SK-N-SH (cell line): ENCODE results near the gene CCDC172. TPM values are rescaled to one million over a fixed set of nuclear protein-coding genes. Genes with fewer than 3 reads are reported as not detected.

Source experiments
- CTCF ChIA-PET: fragments of 300-600, 350-600 bp; formaldehyde crosslinking; extraction: SDS; loops from one replicate; lab custom pipeline; 2021; lab: Yijun Ruan, JAX
- POLR2A ChIA-PET: fragments of 350-600 bp; sonication (Branson Sonifier 250); formaldehyde crosslinking; extraction: SDS; loops from one replicate; lab custom pipeline; 2020; ENCODE audit warnings: antibody characterized with exemption, inconsistent platforms; lab: Yijun Ruan, JAX
- DNase-seq: peaks from one replicate; pipeline ENCODE4 v3.0.0; 2012
- H2AFZ ChIP-seq: fragments of 200-600 bp; sonication (generic); 2 replicates; pipeline ENCODE4 v1.8.1; 2016; ENCODE audit warnings: antibody characterized with exemption, mild to moderate bottlenecking, low read depth
- H3F3A ChIP-seq: fragments of 200-600 bp; sonication (generic); replicated peaks from 2 replicates; pipeline ENCODE3; 2016; ENCODE audit warnings: antibody characterized with exemption, mild to moderate bottlenecking; ENCODE audit not compliant: insufficient read depth
- H3K27ac ChIP-seq, 2 experiments: fragments of 200-500 bp in 1 of 2; fragments of 200-600 bp in 1 of 2; sonication (Bioruptor generic) in 1 of 2; sonication (generic), shearing (Covaris generic) in 1 of 2; 2 replicates each; pipeline versions ENCODE4 v1.5.1 to v1.6.1; 2014 to 2016; ENCODE audit warnings: low read depth in 2 of 2, inconsistent platforms in 1 of 2, low read length in 1 of 2, mild to moderate bottlenecking in 1 of 2, mixed read lengths in 1 of 2
- H3K27me3 ChIP-seq: fragments of 200-600 bp; sonication (generic), shearing (Covaris generic); 2 replicates; pipeline ENCODE4 v1.6.1; 2016; ENCODE audit warnings: mixed run types; ENCODE audit not compliant: insufficient read depth
- H3K36me3 ChIP-seq, 2 experiments: fragments of 200-500 bp in 1 of 2; fragments of 200-600 bp in 1 of 2; sonication (Bioruptor generic) in 1 of 2; sonication (generic) in 1 of 2; replicated peaks in 1 of 2; 2 replicates each; pipeline versions ENCODE3 to v1.5.1; 2014 to 2016; ENCODE audit warnings: low read length in 1 of 2, mild to moderate bottlenecking in 1 of 2; ENCODE audit not compliant: insufficient read depth in 2 of 2, control insufficient read depth in 1 of 2
- H3K4me1 ChIP-seq, 2 experiments: fragments of 200-500 bp in 1 of 2; fragments of 200-600 bp in 1 of 2; sonication (Bioruptor generic) in 1 of 2; sonication (generic), shearing (Covaris generic) in 1 of 2; 2 replicates each; pipeline versions ENCODE4 v1.5.1 to v1.6.1; 2014 to 2016; ENCODE audit warnings: low read depth in 1 of 2, low read length in 1 of 2, mixed run types in 1 of 2; ENCODE audit not compliant: insufficient read depth in 2 of 2, control insufficient read depth in 1 of 2
- H3K4me2 ChIP-seq: fragments of 200-600 bp; sonication (generic), shearing (Covaris generic); 2 replicates; pipeline ENCODE4 v1.6.1; 2017; ENCODE audit warnings: mixed run types
- H3K4me3 ChIP-seq, 2 experiments: fragments of 200-500 bp in 1 of 2; fragments of 200-600 bp in 1 of 2; sonication (Bioruptor generic) in 1 of 2; sonication (generic), shearing (Covaris generic) in 1 of 2; 2 replicates each; pipeline versions ENCODE4 v1.5.1 to v1.8.1; 2014 to 2016; ENCODE audit warnings: low read depth in 2 of 2, inconsistent platforms in 1 of 2, low read length in 1 of 2, mild to moderate bottlenecking in 1 of 2, mixed read lengths in 1 of 2, moderate library complexity in 1 of 2
- H3K79me2 ChIP-seq: fragments of 200-600 bp; sonication (generic); 2 replicates; pipeline ENCODE4 v1.8.1; 2017; ENCODE audit warnings: mild to moderate bottlenecking; ENCODE audit not compliant: insufficient read depth
- H3K9ac ChIP-seq: fragments of 200-600 bp; sonication (generic); 2 replicates; pipeline ENCODE4 v1.6.1; 2017; ENCODE audit warnings: mixed run types
- H3K9me2 ChIP-seq: fragments of 200-600 bp; sonication (generic); 2 replicates; pipeline ENCODE4 v1.6.1; 2017; ENCODE audit warnings: mixed run types
- H3K9me3 ChIP-seq: fragments of 200-600 bp; sonication (generic); 2 replicates; pipeline ENCODE4 v1.6.1; 2017; ENCODE audit warnings: mixed run types, mild to moderate bottlenecking, moderate library complexity
- H4K20me1 ChIP-seq: fragments of 200-600 bp; sonication (generic); 2 replicates; pipeline ENCODE4 v1.6.1; 2017; ENCODE audit warnings: mild to moderate bottlenecking, mixed run types; ENCODE audit not compliant: insufficient read depth
- CHD2 ChIP-seq: fragments of 150-350 bp; IDR thresholded peaks from 2 replicates; pipeline ENCODE4 v1.6.1; 2018; ENCODE audit warnings: low read length; ENCODE audit not compliant: partially characterized antibody
- ELF1 ChIP-seq: IDR thresholded peaks from 2 replicates; pipeline ENCODE4 v1.4.0; 2012
- EP300 ChIP-seq, 2 experiments: IDR thresholded peaks; 2 replicates each; pipeline versions ENCODE4 v1.4.0 to v1.6.1; 2012; ENCODE audit warnings: borderline replicate concordance in 1 of 2, low read depth in 1 of 2, low read length in 1 of 2
- EZH2phosphoT487 ChIP-seq: fragments of 200-600 bp; sonication (generic); IDR thresholded peaks from 2 replicates; pipeline ENCODE4 v1.6.1; 2017; ENCODE audit warnings: low read depth, mixed run types, mild to moderate bottlenecking, antibody characterized with exemption, moderate library complexity, borderline replicate concordance
- FOXM1 ChIP-seq: IDR thresholded peaks from 2 replicates; pipeline ENCODE4 v1.4.0; 2012; ENCODE audit warnings: low read depth, mild to moderate bottlenecking
- GATA2 ChIP-seq: sonication (generic); formaldehyde crosslinking; IDR thresholded peaks from 2 replicates; pipeline ENCODE4 v1.5.0; 2020; ENCODE audit warnings: mild to moderate bottlenecking, missing genetic modification reagents
- MEF2A ChIP-seq: IDR thresholded peaks from 2 replicates; pipeline ENCODE4 v1.4.0; 2012; ENCODE audit warnings: low read depth, borderline replicate concordance
- NRF1 ChIP-seq: IDR thresholded peaks from 2 replicates; pipeline ENCODE4 v1.6.1; 2012; ENCODE audit warnings: low read depth, mild to moderate bottlenecking, low read length
- RXRA ChIP-seq: IDR thresholded peaks from 2 replicates; pipeline ENCODE4 v1.4.0; 2012; ENCODE audit warnings: low read depth, mild to moderate bottlenecking, borderline replicate concordance
- SIN3A ChIP-seq: IDR thresholded peaks from 2 replicates; pipeline ENCODE4 v1.6.1; 2012; ENCODE audit warnings: low read depth, mild to moderate bottlenecking, low read length, moderate library complexity, borderline replicate concordance
- TAF1 ChIP-seq: IDR thresholded peaks from 2 replicates; pipeline ENCODE4 v1.6.1; 2012; ENCODE audit warnings: low read depth, mild to moderate bottlenecking, low read length, moderate library complexity, borderline replicate concordance
- TCF12 ChIP-seq: IDR thresholded peaks from 2 replicates; pipeline ENCODE4 v1.4.0; 2012
- WGBS: methylation state at CpG from one replicate; pipeline ENCODE4 v1.1.6; 2017; ENCODE audit warnings: low lambda C conversion rate; 5-methylcytosine and 5-hydroxymethylcytosine counted together
- polyA plus RNA-seq, 3 experiments: library from polyadenylated mRNA; depleted of rRNA; stranded (reverse); fragments of >200 nt; gene quantifications; 2 replicates each; pipeline ENCODE4 v1.2.3, GENCODE V29; 2012
- TF ChIP-seq, protein P1 (sequence below): fragments of 150-350 bp; IDR thresholded peaks from 2 replicates; pipeline ENCODE4 v1.6.1; 2016; ENCODE audit warnings: mild to moderate bottlenecking, low read depth, low read length
- TF ChIP-seq, protein P2 (sequence below): fragments of 200-600 bp; sonication (generic); IDR thresholded peaks from 2 replicates; pipeline ENCODE4 v1.6.1; 2017; ENCODE audit warnings: antibody characterized with exemption, mild to moderate bottlenecking, moderate library complexity
- TF ChIP-seq, protein P3 (sequence below): IDR thresholded peaks from 2 replicates; pipeline ENCODE4 v1.4.0; 2012; ENCODE audit warnings: low read depth
- TF ChIP-seq, protein P4 (sequence below): IDR thresholded peaks from 2 replicates; pipeline ENCODE4 v1.4.0; 2012; ENCODE audit warnings: low read depth, borderline replicate concordance
- TF ChIP-seq, protein P5 (sequence below): IDR thresholded peaks from 2 replicates; pipeline ENCODE4; 2012

CCDC172 gene
- polyA plus RNA-seq, 1 of the 3 experiments (the other 2 are of a cell fraction): not detected

DNA sequence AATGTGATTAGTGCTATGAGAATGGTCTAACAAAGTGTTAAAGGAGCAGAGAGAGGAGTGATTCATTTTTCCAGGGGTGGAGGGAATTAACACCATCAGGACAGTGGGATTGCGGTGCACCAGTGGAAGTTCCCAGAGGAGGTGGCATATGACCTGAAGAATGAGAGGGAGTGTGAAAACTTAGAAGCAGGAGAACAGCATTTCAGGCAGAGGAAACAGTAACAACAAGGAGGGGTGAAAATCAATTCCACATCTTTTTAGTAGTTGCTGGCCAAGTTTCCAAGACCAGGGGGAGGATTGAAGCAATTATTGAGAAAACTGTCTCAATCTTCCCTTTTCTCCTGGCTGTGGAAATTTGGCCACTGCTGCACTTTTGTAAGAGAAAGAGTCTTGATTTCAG, 23.7 kb upstream of the CCDC172 start:
- H3K9me2 ChIP-seq: no peaks in the 10 kb centered on the region
- H3K27me3 ChIP-seq: no peaks in the 10 kb centered on the region
- CTCF ChIA-PET: interaction anchor here (1.2 to 3.7 kb wide), 3 partner anchors 12 to 13 kb away, joined by 5 to 27 read pairs (median 11); no protein-coding TSS in a partner anchor
- H3K36me3 ChIP-seq: no peaks in the 10 kb centered on the region
- H3K9me3 ChIP-seq: no peaks in the 10 kb centered on the region
- H3K4me3 ChIP-seq: no peak overlapping the region
- H3F3A ChIP-seq: no peaks in the 10 kb centered on the region
- H3K4me2 ChIP-seq: no peak overlapping the region
- H4K20me1 ChIP-seq: no peaks in the 10 kb centered on the region
- no peak overlapping the region for H3K9ac ChIP-seq
- H3K79me2 ChIP-seq: no peaks in the 10 kb centered on the region
- TF ChIP-seq ELF1 (no peak), EP300 (IDR thresholded peaks at IDR 0.05; ENCODE audit: borderline replicate concordance in 1 of 2, low read depth in 1 of 2, low read length in 1 of 2) (no peak), SIN3A (no peak), MEF2A (no peak)
- TF ChIP-seq, protein P1, sequence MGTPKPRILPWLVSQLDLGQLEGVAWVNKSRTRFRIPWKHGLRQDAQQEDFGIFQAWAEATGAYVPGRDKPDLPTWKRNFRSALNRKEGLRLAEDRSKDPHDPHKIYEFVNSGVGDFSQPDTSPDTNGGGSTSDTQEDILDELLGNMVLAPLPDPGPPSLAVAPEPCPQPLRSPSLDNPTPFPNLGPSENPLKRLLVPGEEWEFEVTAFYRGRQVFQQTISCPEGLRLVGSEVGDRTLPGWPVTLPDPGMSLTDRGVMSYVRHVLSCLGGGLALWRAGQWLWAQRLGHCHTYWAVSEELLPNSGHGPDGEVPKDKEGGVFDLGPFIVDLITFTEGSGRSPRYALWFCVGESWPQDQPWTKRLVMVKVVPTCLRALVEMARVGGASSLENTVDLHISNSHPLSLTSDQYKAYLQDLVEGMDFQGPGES: no peak
- 38% methylated on average over 1 of the region's 1 CpG for WGBS
- POLR2A ChIA-PET: no interaction called here
- H2AFZ ChIP-seq: no peak overlapping the region
- no peak for DNase-seq
- no peaks in the 10 kb centered on the region for H3K4me1 ChIP-seq
- no peak overlapping the region for H3K27ac ChIP-seq

DNA sequence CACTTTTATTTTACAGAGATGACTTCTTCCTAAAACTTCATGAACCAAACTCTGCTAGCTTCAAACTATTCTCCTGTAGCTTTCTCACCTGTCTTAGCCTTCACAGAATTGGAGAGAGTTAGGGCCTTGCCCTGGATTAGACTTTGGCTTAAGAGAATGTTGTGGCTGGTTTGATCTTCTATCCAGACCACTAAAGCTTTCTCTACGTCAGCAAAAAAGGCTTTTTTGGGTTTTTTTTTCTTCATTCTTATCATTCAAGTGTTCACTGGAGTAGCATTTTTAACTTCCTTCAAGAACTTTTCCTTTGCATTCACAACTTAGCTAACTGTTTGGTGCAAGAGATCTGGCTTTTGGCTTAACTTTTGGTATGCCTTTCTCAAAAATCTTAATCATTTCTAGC, 19.3 kb upstream of the CCDC172 start:
- TF ChIP-seq CHD2 (no peak), ELF1 (no peak), FOXM1 (no peak), TCF12 (no peak), NRF1 (no peak), EZH2phosphoT487 (no peak), RXRA (no peak), TAF1 (no peak), GATA2 (CRISPR knock-in tag) (no peak)
- TF ChIP-seq, protein P2, sequence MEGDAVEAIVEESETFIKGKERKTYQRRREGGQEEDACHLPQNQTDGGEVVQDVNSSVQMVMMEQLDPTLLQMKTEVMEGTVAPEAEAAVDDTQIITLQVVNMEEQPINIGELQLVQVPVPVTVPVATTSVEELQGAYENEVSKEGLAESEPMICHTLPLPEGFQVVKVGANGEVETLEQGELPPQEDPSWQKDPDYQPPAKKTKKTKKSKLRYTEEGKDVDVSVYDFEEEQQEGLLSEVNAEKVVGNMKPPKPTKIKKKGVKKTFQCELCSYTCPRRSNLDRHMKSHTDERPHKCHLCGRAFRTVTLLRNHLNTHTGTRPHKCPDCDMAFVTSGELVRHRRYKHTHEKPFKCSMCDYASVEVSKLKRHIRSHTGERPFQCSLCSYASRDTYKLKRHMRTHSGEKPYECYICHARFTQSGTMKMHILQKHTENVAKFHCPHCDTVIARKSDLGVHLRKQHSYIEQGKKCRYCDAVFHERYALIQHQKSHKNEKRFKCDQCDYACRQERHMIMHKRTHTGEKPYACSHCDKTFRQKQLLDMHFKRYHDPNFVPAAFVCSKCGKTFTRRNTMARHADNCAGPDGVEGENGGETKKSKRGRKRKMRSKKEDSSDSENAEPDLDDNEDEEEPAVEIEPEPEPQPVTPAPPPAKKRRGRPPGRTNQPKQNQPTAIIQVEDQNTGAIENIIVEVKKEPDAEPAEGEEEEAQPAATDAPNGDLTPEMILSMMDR: no peak
- TF ChIP-seq, protein P3, sequence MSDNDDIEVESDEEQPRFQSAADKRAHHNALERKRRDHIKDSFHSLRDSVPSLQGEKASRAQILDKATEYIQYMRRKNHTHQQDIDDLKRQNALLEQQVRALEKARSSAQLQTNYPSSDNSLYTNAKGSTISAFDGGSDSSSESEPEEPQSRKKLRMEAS: no peak
- TF ChIP-seq, protein P1: no peak
- TF ChIP-seq, protein P4, sequence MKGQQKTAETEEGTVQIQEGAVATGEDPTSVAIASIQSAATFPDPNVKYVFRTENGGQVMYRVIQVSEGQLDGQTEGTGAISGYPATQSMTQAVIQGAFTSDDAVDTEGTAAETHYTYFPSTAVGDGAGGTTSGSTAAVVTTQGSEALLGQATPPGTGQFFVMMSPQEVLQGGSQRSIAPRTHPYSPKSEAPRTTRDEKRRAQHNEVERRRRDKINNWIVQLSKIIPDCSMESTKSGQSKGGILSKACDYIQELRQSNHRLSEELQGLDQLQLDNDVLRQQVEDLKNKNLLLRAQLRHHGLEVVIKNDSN: no peak
- TF ChIP-seq, protein P5, sequence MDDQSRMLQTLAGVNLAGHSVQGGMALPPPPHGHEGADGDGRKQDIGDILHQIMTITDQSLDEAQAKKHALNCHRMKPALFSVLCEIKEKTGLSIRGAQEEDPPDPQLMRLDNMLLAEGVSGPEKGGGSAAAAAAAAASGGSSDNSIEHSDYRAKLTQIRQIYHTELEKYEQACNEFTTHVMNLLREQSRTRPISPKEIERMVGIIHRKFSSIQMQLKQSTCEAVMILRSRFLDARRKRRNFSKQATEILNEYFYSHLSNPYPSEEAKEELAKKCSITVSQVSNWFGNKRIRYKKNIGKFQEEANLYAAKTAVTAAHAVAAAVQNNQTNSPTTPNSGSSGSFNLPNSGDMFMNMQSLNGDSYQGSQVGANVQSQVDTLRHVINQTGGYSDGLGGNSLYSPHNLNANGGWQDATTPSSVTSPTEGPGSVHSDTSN: no peak
- Histone ChIP-seq H3K27ac (no peak overlapping the region), H3K36me3 (no peaks in the 10 kb centered on the region), H3K79me2 (no peaks in the 10 kb centered on the region), H3F3A (no peaks in the 10 kb centered on the region), H3K27me3 (no peaks in the 10 kb centered on the region), H3K4me1 (no peaks in the 10 kb centered on the region), H3K9ac (no peak overlapping the region), H3K4me2 (no peak overlapping the region), H3K4me3 (no peak overlapping the region), H3K9me2 (no peaks in the 10 kb centered on the region), H3K9me3 (no peaks in the 10 kb centered on the region), H4K20me1 (no peaks in the 10 kb centered on the region), H2AFZ (no peak overlapping the region)
- POLR2A ChIA-PET: no interaction called here
- WGBS: 14% methylated on average over 1 of the region's 1 CpG
- CTCF ChIA-PET: interaction anchor here (1.6 kb wide), 1 partner anchor 17 kb away, joined by 4 read pairs; no protein-coding TSS in a partner anchor
- no peak for DNase-seq
